Brain microvascular endothelial cell (primary cell): Measurements from ENCODE around the gene ZPR1.

Source experiments
- DNase-seq: peaks from one replicate; pipeline ENCODE4 v3.0.0-alpha.2; 2020
- H3K27ac ChIP-seq: fragments of 250-450 bp; sonication (Bioruptor Pico); 2 replicates; pipeline ENCODE4 v1.5.1; 2020; ENCODE audit warnings: mild to moderate bottlenecking, moderate library complexity
- H3K27me3 ChIP-seq: fragments of 250-450 bp; sonication (Bioruptor Pico); replicated peaks from 2 replicates; pipeline ENCODE4 v1.5.1; 2020; ENCODE audit warnings: mild to moderate bottlenecking
- H3K36me3 ChIP-seq: fragments of 250-450 bp; sonication (Bioruptor Pico); replicated peaks from 2 replicates; pipeline ENCODE4 v1.5.1; 2020; ENCODE audit warnings: mild to moderate bottlenecking
- H3K4me3 ChIP-seq: 2 replicates; pipeline ENCODE4 v1.5.1; 2011; ENCODE audit warnings: low read depth, mild to moderate bottlenecking, control low read depth, low read length, moderate library complexity
- in situ Hi-C: cut with HindIII; loops from 2 replicates; pipeline ENCODE4 v1.10.0; 2017; ENCODE audit warnings: low sequenced_read_pairs, low pct_ligation_motif_present
- TF ChIP-seq, protein P1 (sequence below): IDR thresholded peaks from 2 replicates; pipeline ENCODE4 v1.5.1; 2011; ENCODE audit warnings: low read depth, mild to moderate bottlenecking, moderate library complexity, low read length, control low read depth, inconsistent platforms; ENCODE audit errors: missing control alignments

ZPR1 gene

GRCh38 chr11:116797816-116798215, 10.0 kb upstream of the ZPR1 start:
- in situ Hi-C loops: no loop called here
- H3K4me3 ChIP-seq: no peak overlapping the region
- TF ChIP-seq, protein P1, sequence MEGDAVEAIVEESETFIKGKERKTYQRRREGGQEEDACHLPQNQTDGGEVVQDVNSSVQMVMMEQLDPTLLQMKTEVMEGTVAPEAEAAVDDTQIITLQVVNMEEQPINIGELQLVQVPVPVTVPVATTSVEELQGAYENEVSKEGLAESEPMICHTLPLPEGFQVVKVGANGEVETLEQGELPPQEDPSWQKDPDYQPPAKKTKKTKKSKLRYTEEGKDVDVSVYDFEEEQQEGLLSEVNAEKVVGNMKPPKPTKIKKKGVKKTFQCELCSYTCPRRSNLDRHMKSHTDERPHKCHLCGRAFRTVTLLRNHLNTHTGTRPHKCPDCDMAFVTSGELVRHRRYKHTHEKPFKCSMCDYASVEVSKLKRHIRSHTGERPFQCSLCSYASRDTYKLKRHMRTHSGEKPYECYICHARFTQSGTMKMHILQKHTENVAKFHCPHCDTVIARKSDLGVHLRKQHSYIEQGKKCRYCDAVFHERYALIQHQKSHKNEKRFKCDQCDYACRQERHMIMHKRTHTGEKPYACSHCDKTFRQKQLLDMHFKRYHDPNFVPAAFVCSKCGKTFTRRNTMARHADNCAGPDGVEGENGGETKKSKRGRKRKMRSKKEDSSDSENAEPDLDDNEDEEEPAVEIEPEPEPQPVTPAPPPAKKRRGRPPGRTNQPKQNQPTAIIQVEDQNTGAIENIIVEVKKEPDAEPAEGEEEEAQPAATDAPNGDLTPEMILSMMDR: no peak
- no peaks in the 10 kb centered on the region for H3K36me3 ChIP-seq
- no peak overlapping the region for H3K27ac ChIP-seq
- H3K27me3 ChIP-seq: no peaks in the 10 kb centered on the region
- DNase-seq: no peak

DNA sequence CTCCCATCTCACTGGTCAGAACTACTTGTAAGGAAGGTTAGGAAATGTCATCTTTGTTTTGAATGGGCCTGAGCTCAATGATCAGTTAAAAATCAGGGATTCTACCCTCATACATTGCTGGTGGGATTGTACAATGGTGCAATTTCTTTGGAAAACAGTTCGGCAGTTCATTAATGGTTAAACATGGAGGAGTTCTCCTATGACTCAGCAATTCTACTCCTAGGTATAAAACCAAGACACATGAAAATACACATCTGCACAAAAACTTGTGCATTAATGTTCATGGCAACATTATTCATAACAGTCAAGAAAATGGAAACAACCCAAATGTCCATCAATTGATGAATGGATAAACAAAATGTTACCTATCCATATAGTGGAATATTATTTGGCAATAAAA, 8.7 kb upstream of the ZPR1 start:
- Histone ChIP-seq H3K4me3 (no peak overlapping the region), H3K27ac (no peak overlapping the region), H3K27me3 (no peaks in the 10 kb centered on the region), H3K36me3 (no peaks in the 10 kb centered on the region)
- DNase-seq: no peak
- in situ Hi-C loops: no loop called here
- TF ChIP-seq, protein P1: no peak

GRCh38 chr11:116794851-116795250, 7.0 kb upstream of the ZPR1 start:
- H3K4me3 ChIP-seq: no peak overlapping the region
- no peak overlapping the region for H3K27ac ChIP-seq
- in situ Hi-C loops: no loop called here
- DNase-seq: no peak
- H3K27me3 ChIP-seq: no peaks in the 10 kb centered on the region
- no peaks in the 10 kb centered on the region for H3K36me3 ChIP-seq
- TF ChIP-seq, protein P1: no peak

DNA sequence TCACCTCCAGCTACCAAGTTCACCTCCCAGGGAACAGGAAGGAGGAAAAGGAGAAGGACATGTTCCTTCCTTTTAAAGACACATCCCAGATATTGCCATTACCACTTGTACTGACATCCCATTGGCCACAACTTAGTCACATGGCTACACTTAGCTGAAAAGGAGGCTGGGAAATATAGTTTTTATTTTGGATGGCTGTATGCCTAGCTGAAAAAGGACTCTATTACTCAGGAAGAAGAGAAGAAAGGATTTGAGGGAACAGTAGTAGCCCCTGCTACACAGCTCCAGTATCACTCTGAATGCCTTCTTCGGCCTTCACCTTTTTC, 5.9 kb upstream of the ZPR1 start:
- DNase-seq: no peak
- no peak overlapping the region for H3K27ac ChIP-seq
- no peaks in the 10 kb centered on the region for H3K27me3 ChIP-seq
- no peak overlapping the region for H3K4me3 ChIP-seq
- no peaks in the 10 kb centered on the region for H3K36me3 ChIP-seq
- in situ Hi-C loops: no loop called here
- TF ChIP-seq, protein P1: no peak

DNA sequence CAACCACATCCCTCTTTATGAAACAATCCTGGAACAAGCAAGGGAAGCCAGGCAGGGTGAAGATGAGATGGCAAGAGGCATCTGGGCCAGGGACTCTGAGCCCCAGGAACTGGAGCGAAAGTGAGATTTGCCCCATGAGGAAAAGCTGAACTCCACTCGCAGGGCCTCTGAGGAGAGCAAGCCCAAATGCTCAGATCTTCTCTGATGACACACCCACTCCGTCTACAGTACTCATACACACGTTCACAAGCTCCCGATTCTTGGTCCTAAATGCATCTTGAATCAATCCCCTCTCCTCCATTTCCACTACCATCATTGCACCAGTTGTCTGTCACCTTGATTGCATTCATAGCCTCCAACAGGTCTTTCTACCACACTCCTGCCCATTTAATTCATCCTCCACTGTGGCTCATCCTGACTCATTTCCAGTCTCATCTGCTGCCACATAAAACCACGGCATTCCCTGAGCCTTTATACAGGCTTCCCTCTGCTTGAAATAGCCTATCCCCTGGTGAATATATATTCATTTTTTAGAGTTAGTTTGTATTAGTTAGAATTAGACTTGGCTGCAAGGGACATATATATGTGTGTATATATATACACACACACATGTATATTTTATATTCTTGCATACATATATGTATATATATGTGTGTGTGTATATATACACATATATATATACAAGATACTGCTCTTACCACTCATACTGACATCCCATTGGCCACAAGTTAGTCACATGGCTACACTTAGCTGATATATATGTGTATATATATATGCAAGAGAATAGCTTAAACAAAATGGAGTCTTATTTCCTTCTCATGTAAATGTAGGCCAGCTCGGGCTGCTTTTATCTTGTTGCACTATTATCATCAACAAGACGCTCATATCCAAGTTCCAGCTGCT, 5.3 kb upstream of the ZPR1 start:
- no peak overlapping the region for H3K4me3 ChIP-seq
- in situ Hi-C loops: no loop called here
- TF ChIP-seq, protein P1: no peak
- no peak overlapping the region for H3K27ac ChIP-seq
- peak; percentile 60 for DNase-seq
- H3K27me3 ChIP-seq: no peaks in the 10 kb centered on the region
- no peaks in the 10 kb centered on the region for H3K36me3 ChIP-seq
